Astrocyte of the hippocampus (primary cell): ENCODE measurements around the gene ADAM8.
A peak's percentile ranks its signal among the peaks of the same experiment; 100 is the strongest.

Experiments used
- DNase-seq: peaks from one replicate; pipeline ENCODE4 v3.0.0; 2011; ENCODE audit warnings: low read depth, low spot score

Gene ADAM8

GRCh38 chr10:133308421-133309099, 31.9 kb upstream of the ADAM8 start, which contains the start of the genes TUBGCP2 and ZNF511:
Gene TUBGCP2, minus strand, starts transcription at chr10:133308872. Its CDS starts 5,931 bp downstream, at chr10:133302941.
Gene ZNF511, plus strand, starts transcription at chr10:133308914. Its CDS starts 30 bp downstream, at chr10:133308944.
- peak; percentile 95 for DNase-seq

DNA sequence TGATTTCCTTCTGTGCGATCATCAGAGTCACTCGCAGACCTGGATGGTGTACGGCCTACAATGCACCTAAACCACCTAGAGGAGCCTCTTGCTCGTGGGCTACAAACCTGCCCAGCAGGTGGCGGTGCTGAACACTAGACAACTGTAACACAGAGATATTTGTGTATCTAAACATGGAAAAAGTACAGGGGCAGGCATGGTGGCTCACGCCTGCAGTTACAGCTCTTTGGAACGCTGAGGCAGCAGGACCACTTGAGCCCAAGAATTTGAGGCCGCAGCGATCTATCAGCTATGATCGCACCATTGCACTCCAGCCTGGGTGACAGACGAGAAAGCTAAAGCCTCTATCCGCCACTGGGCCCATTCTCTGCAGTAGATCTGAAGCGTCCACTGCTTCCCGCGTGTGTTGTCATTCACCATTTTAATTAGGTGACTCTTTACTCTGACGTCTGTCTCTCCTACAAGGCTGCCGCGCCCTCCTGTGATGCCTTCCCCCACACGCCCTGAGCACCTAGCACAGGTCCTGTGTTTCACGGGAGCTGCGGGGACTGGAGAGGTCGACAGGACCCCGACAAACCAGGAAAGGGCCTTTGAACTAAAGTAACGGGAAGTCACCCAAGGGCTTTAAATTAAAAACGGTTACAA, 31.2 kb upstream of the ADAM8 start:
- peak; percentile 87 for DNase-seq

DNA sequence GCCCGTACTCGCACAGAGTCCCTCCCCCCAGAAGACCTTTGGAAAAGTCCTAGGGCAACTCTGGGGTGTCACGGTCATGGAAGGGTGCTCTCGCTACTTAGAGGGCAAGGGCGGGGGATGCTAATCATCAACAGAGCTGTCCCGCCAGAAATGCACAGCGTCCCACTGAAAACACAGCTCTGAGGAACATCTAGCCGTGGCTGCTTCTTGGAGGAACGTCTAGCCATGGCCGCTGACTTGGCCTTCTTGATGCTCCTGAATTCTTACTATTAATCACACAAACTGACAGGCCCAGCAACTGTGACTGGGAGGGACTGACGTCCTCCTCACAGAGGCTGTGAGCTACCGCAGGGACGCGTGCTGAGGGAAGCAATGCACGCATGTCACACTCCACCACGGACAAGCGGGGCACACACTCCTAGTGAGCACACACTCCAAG, 30.3 kb upstream of the ADAM8 start:
- no peak for DNase-seq

DNA sequence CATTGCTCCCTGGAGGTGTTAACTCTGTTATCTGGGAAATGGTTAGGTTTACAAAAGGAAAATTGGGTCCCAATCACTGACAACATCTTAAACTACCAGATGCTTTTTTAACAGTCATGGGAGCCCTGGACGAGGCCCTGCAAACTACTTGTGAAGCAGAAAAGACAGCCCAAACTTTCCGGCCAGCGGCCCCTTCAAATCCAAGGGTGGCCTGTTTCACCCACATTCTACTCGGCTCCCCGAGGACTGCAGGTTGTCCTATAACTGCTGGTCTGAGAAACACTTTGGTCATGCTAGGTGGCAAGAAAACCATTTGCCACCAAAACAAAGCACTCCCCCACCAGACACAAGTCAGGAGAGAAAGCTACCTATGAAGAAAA, 29.4 kb upstream of the ADAM8 start:
- no peak for DNase-seq

DNA sequence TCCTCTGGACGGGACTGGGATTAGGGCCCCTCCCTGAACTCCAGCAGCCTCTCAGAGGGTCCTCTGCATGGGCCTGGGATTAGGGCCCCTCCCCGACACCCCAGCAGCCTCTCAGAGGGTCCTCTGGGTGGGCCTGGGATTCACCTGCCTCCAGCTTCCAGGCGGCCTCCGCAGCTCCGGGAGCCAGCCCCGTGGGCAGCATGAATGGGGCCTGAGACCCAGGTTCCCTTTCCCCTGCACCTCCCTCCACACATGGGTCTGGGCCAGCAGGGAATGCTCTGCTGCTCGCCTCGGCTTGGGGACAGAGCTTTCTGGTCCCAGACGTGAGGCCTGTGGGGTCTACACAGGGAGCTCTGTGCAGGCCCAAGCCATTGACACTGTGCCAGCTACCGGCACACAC, 26.5 kb upstream of the ADAM8 start:
- DNase-seq = no peak

- DNase-seq = no peak
Measured at GRCh38 chr10:133302230-133302629, 25.6 kb upstream of the ADAM8 start.

DNA sequence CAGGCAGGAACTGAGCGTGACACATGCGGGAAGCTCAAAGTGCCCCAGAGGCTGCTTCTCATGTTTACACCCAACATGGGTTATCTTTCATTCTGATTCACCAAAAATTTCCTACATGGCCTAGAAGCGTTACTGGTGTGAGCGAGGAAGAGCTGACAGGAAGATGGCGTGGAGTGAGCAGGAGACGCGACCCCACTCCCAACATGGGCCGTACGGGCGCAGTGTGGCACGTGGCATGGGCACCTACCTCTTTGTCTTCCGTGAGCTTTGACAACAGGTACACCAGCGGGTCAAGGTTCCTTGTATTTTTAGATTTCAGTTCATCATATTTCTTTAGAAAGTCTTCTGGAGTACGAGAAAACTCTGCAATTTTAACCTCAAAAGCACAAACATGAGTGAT, 23.1 kb upstream of the ADAM8 start:
- no peak for DNase-seq

DNA sequence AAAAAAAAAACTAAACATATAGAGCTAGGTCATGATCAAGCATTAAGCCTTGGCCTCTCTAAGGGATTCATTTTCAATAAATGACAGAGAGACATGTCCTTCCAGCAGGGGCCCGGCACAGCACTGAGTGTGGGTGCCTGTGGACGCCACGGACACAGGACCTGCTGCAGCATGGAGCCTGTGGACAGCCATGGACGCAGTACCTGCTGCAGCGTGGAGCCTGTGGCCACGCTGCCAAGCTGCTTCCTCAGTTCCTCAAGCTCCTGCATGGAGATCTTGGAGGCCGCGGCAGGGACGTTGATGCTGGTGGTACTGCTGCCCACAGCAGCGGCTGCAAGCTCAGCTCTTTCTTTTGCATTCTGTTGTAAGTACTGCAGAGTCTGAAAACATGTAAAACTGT, 22.6 kb upstream of the ADAM8 start:
- DNase-seq = no peak

- DNase-seq = no peak
Measured at GRCh38 chr10:133298466-133298865, 21.8 kb upstream of the ADAM8 start.

GRCh38 chr10:133297504-133297903, 20.8 kb upstream of the ADAM8 start:
- no peak for DNase-seq

DNA sequence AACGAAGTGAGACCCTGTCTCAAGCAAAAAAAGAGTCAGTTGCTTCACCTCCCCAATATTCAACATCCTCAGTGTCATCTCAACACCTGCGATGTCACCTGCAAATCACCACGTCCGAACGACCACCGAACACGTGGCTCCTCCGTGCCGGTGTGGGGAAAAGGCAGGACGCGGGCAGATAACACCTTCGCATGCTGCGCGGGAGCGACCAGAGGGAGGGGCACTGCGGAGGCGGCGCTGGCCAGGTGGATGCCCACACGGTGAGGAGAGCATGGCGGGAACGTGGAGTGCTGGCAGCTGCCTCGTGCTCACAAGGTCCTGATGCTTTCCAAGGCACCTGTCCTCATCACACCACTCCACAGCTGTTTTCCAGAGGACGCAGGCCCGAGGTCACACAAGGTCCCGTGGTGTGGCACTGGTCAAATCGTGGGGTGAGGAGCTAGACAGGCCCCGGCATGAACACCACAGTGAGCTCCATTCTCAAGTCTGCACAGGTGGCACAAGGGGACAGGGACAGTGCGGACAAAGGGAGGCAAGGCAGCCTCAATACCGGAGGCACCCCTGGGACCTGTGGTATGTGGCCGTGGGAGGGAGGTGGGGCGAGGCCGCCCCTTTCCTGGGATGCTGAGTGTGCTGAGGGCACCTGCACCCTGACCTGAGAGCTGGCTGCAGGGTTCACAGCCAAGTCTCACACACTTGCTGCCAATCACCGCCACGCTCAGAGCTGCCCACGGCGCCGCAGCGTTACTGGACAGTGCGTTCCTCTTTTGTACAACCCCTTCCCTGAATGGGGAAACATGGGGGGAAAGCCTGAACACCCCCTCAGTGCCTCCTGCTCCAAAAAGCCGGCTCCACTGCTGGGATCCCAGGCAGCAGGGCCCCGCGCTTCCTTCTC, 19.0 kb upstream of the ADAM8 start:
- no peak for DNase-seq

DNA sequence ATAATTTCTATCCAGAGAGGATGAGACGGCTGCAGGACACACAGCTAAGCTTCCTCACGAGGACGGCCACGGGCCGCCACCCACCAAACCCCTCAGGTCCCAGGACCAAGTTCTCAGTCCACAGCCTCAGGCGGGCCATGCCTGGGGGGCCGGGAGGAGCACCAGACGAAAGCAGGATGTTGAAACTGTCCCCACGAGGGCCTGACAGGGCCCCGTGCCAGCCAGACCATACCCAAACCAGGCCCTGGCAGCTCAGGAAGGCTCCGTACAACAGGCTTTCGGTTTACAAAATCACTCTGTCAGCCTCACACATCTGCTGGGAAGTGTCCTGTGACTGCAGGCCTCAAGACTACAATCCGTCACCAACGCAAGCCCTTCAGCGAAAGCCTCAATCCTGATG, 17.5 kb upstream of the ADAM8 start:
- DNase-seq = no peak

DNA sequence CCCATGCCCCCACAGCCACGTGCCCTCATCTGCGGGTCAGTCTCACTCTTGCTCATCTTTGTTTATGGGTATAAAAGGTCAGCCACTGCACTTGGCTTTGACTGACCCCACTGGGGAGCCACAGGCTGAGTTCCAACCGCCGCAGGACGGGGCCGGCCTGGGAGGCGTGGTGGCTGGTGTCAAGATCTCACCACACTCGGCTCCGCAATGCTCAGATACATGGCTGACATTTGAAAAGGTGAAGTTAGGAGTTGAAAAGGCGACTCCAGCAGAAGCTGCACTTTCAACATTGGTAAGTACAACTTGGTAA, 17.1 kb upstream of the ADAM8 start:
- DNase-seq = no peak

GRCh38 chr10:133292919-133293809, 16.5 kb upstream of the ADAM8 start:
- no peak for DNase-seq

DNA sequence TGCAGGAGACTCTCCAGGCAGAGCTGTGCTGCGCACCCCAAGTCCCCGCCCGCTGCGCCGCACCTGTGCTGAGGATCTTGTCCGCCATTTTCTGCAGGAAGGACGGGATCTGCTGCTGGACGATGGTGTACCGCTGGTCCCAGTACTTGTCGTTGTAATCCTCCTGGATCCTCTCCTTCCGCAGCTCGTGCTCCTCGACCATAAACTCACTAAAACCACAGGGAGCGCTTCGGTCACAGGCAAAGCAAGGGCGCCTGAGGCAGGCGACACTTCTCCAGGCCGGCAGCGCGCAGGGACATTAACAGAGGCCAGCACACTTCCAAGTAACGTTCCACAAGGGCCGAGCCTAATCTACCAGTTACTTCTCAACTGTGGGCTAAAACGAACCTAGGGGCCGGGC, 13.1 kb upstream of the ADAM8 start:
- no peak for DNase-seq

GRCh38 chr10:133287832-133288500, 11.3 kb upstream of the ADAM8 start:
- DNase-seq = no peak

DNA sequence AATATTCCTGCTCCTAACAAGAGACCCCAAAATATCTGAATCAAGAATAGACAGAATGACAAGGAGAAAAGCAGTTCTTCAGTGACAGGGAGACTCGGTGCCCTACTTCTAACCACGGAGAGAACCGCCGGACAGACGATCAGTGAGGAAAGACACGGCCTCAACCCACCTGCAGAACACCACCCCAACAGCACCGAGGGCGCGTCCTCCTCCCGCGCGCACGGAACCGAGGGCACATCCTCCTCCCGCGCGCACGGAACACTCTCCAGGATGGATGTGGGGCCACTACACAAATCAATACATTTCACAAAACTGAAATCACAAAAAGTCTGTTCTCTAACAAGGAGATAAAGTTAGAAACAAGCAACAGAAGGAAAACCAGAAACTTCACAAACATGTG, 9.7 kb upstream of the ADAM8 start:
- DNase-seq = no peak

DNA sequence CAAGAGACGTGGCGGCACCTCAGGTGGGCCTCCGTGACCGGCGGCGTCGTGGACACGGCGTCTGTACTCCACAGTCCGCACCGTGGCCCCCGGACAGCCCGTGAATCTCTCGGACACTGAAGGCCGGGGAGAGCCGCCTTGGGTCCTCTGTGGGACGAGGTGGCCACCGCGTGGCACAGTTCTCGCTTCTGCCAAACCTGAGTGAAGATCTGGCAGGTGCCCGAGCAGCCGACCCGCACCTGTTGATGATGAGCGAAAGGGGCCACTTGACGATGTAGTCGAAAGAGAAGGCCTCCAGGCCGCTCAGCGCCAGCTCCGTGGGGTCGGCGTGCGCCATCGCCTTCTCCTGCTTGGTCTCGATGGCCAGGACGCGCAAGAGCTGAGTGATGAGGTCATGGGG, 8.5 kb upstream of the ADAM8 start:
- no peak for DNase-seq

DNA sequence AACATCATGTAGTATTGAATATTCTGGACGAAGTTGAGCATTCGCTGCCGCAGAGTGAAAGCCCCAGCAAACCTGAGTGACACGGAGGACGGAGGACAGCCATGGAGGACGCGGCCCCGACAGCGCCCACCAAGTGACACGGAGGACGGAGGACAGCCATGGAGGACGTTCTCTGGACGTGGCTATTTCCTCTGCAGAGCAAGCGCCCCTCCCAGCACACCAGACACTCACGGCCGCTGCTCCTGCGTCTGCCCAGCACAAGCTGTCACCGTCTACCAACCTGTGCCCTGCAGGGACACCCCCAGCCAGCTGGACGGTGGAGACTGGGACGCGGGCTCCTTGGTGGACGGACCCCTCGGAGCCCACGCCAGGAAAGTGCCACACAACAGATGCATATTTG, 7.3 kb upstream of the ADAM8 start:
- no peak for DNase-seq

DNA sequence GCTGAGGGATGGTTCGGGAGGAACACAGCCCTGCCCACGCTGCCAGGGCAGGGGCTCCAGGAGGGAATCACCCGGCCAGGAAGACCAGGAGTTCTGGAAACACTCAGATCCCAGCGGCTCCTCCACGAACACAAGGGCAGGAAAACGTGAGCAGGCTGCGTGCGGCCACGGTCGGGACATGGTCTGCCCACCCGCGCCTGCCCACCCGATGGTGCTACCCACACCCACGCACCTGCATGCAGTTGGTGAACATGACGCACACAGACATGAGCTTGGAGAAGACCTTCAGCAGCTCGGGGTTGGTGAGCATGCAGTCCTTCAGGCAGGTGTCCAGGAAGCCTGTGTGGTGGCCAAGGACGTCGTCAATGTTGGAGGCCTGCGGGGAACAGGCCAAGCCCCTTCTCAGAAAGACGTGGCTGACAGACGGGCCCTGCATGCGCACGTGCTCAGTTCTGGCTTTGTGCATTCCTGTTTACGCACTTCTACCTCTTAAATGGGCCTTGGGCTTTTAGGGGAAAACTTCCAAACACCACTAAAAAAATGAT, 6.2 kb upstream of the ADAM8 start:
- no peak for DNase-seq
